A673 (cell line): ENCODE measurements around the gene COL9A1.

Source experiments
- EZH2 ChIP-seq: fragments of 200-600 bp; sonication (generic); IDR thresholded peaks from 2 replicates; pipeline ENCODE4 v1.6.1; 2017; ENCODE audit warnings: borderline replicate concordance, low read depth, mild to moderate bottlenecking, mixed read lengths, antibody characterized with exemption, low read length; ENCODE audit not compliant: poor library complexity, severe bottlenecking
- TF ChIP-seq, protein P1 (sequence below): fragments of 300-800, 200-600 bp; sonication (generic); conservative IDR thresholded peaks from 2 replicates; pipeline ENCODE4 v1.5.1; 2017; ENCODE audit warnings: low read depth, mild to moderate bottlenecking, antibody characterized with exemption, low read length, moderate library complexity, mixed read lengths

DNA sequence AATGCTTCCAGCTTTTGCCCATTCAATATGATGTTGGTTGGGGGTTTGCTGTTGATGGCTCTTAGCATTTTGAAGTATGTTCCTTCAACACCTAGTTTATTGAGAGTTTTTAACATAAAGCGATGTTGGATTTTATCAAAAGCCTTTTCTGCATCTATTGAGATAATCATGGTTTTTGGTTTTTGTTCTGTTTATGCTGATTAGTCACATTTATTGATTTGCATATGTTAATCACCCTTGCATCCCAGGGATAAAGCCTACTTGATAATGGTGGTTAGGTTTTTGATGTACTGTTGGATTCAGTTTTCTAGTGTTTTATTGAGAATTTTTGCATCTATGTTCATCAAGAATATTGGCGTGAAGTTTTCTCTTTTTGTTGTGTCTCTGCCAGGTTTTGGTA, 40.4 kb upstream of the COL9A1 start:
- TF ChIP-seq, protein P1, sequence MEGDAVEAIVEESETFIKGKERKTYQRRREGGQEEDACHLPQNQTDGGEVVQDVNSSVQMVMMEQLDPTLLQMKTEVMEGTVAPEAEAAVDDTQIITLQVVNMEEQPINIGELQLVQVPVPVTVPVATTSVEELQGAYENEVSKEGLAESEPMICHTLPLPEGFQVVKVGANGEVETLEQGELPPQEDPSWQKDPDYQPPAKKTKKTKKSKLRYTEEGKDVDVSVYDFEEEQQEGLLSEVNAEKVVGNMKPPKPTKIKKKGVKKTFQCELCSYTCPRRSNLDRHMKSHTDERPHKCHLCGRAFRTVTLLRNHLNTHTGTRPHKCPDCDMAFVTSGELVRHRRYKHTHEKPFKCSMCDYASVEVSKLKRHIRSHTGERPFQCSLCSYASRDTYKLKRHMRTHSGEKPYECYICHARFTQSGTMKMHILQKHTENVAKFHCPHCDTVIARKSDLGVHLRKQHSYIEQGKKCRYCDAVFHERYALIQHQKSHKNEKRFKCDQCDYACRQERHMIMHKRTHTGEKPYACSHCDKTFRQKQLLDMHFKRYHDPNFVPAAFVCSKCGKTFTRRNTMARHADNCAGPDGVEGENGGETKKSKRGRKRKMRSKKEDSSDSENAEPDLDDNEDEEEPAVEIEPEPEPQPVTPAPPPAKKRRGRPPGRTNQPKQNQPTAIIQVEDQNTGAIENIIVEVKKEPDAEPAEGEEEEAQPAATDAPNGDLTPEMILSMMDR = no peak
- TF ChIP-seq EZH2 = no peak
